ENCODE results near the gene ZNF608.

Gene ZNF608

DNA sequence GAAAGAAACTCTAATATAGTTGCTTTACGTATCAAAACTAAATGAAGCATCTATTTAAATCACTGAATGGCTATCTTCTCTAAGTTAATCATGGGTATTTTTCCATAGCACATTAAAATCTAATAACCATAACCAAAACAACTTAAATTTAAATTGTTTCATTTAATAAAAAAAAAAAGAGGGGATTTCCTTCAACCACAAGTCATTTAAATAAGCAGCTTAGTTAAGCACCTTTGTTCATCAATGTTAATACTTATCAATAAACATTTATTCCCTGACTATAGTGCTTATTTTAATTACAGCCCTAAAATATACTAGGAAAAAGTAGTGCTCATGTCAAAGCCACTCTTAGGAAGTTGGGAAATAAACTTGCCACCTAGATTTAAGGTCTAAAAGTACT lies 30.3 kb downstream of the ZNF608 start:
- Histone ChIP-seq H4K91ac (ENCODE audit: low read depth, low read length, poor library complexity) (no peak overlapping the region), H2BK12ac (ENCODE audit: low read length) (no peak overlapping the region), H3K14ac (ENCODE audit: low read length) (no peak overlapping the region), H3K18ac (ENCODE audit: low read length) (no peak overlapping the region), H3K4me2 (ENCODE audit: insufficient read depth, low read length, poor library complexity, severe bottlenecking) (no peak overlapping the region), H2BK15ac (ENCODE audit: low read length) (no peak overlapping the region), H3K9me3 (replicated peaks in 1 of 2; ENCODE audit: control insufficient read depth in 2 of 2, insufficient read depth in 1 of 2, low read depth in 1 of 2, low read length in 2 of 2) (peaks cover 0 to 9% of the 10 kb centered on the region in 2 donors), H2AFZ (ENCODE audit: low read length) (no peak overlapping the region), H3K27ac (replicated peaks; ENCODE audit: low read length) (no peak overlapping the region), H2BK5ac (ENCODE audit: low read length) (no peak overlapping the region), H3K36me3 (replicated peaks in 1 of 2; ENCODE audit: control insufficient read depth in 2 of 2, insufficient read depth in 2 of 2, low read length in 2 of 2) (peaks cover 0 to 12% of the 10 kb centered on the region in 2 donors), H3K79me1 (ENCODE audit: low read depth, low read length) (peaks cover 10% of the 10 kb centered on the region), H4K8ac (ENCODE audit: low read depth, low read length) (no peak overlapping the region), H2BK120ac (ENCODE audit: low read depth, low read length) (no peak overlapping the region), H2AK5ac (ENCODE audit: low read depth, low read length) (no peak overlapping the region), H3K4me1 (ENCODE audit: control insufficient read depth in 2 of 2, insufficient read depth in 1 of 2, low read depth in 1 of 2, low read length in 2 of 2) (peaks cover 4 to 14% of the 10 kb centered on the region in 2 donors), H3K23ac (ENCODE audit: low read depth, low read length, poor library complexity) (no peak overlapping the region), H3K4ac (ENCODE audit: low read length) (no peak overlapping the region), H3K27me3 (ENCODE audit: control insufficient read depth in 3 of 3, insufficient read depth in 3 of 3, low read depth in 1 of 3, low read length in 3 of 3) (no peaks in the 10 kb centered on the region), H3K9ac (ENCODE audit: low read depth, low read length, poor library complexity) (no peak overlapping the region), H3K4me3 (ENCODE audit: low read length in 2 of 2) (no peak overlapping the region)
- no CpG with 5 or more reads among the region's 1 CpG for WGBS, 2 donors (ENCODE audit: extremely low coverage in 2 of 2, insufficient read length in 2 of 2, insufficient replicate concordance in 1 of 2)
- no peak for DNase-seq (ENCODE audit: low spot score)

DNA sequence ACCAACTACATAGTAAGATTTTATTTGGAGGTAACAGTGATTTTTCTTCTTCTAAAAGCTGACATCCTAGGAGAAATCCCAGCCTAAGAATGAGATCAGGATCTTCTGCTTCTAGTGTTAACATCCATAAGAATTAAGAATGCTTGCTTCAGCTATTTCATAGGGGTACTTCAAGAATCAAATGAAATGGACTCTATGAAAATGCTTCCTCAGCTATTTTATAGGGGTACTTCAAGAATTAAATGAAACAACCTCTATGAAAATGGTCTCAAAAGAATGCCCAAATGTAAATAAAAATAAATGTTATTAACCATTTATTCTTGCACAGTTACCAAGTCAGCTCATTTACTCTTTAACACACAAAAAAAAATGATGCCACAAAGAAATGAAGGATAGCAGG lies 31.5 kb downstream of the ZNF608 start:
- H3K4me2 ChIP-seq (ENCODE audit: insufficient read depth, low read length, poor library complexity, severe bottlenecking), result no peak overlapping the region
- no peak overlapping the region for H3K14ac ChIP-seq (ENCODE audit: low read length)

DNA sequence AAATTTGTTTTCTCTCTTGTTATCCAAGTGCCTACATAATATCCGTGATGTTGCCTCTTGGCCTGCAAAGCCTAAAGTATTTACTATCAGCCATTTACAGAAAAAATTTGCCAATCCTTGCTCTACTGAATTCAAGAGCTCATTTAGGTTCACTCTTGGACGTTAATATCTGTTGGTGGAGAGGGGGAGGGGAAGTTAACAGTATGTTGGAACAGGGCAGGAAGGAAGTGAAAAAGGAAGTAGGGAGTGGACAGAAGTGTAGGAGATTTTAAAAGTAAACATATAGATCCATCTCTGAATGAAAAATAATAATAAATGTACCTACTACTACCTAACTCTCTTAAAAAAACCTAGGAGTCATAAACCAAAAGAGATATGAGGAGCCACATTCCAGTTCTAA lies 32.8 kb downstream of the ZNF608 start:
- Histone ChIP-seq H2AFZ (ENCODE audit: low read length) (no peak overlapping the region), H2BK120ac (ENCODE audit: low read depth, low read length) (no peak overlapping the region), H3K14ac (ENCODE audit: low read length) (no peak overlapping the region), H3K23ac (ENCODE audit: low read depth, low read length, poor library complexity) (no peak overlapping the region), H2AK5ac (ENCODE audit: low read depth, low read length) (no peak overlapping the region), H2BK12ac (ENCODE audit: low read length) (no peak overlapping the region), H4K91ac (ENCODE audit: low read depth, low read length, poor library complexity) (no peak overlapping the region), H3K4me2 (ENCODE audit: insufficient read depth, low read length, poor library complexity, severe bottlenecking) (no peak overlapping the region), H3K27me3 (ENCODE audit: control insufficient read depth in 3 of 3, insufficient read depth in 3 of 3, low read depth in 1 of 3, low read length in 3 of 3) (no peaks in the 10 kb centered on the region), H3K4me3 (ENCODE audit: low read length in 2 of 2) (no peak overlapping the region), H4K8ac (ENCODE audit: low read depth, low read length) (no peak overlapping the region), H2BK15ac (ENCODE audit: low read length) (no peak overlapping the region), H3K79me1 (ENCODE audit: low read depth, low read length) (peaks cover 8% of the 10 kb centered on the region), H3K27ac (replicated peaks; ENCODE audit: low read length) (no peak overlapping the region), H3K9me3 (replicated peaks in 1 of 2; ENCODE audit: control insufficient read depth in 2 of 2, insufficient read depth in 1 of 2, low read depth in 1 of 2, low read length in 2 of 2) (peaks cover 0 to 11% of the 10 kb centered on the region in 2 donors), H3K4me1 (ENCODE audit: control insufficient read depth in 2 of 2, insufficient read depth in 1 of 2, low read depth in 1 of 2, low read length in 2 of 2) (peaks cover 7 to 17% of the 10 kb centered on the region in 2 donors), H3K9ac (ENCODE audit: low read depth, low read length, poor library complexity) (no peak overlapping the region), H3K18ac (ENCODE audit: low read length) (no peak overlapping the region), H2BK5ac (ENCODE audit: low read length) (no peak overlapping the region), H3K4ac (ENCODE audit: low read length) (no peak overlapping the region), H3K36me3 (replicated peaks in 1 of 2; ENCODE audit: control insufficient read depth in 2 of 2, insufficient read depth in 2 of 2, low read length in 2 of 2) (peaks cover 0 to 11% of the 10 kb centered on the region in 2 donors)
- WGBS, 2 donors (ENCODE audit: extremely low coverage in 2 of 2, insufficient read length in 2 of 2, insufficient replicate concordance in 1 of 2), result no CpG with 5 or more reads among the region's 2 CpGs
- no peak for DNase-seq (ENCODE audit: low spot score)

More for the DNA sequence above, 31.5 kb downstream of the ZNF608 start:
- Histone ChIP-seq H3K36me3 (replicated peaks in 1 of 2; ENCODE audit: control insufficient read depth in 2 of 2, insufficient read depth in 2 of 2, low read length in 2 of 2) (peaks cover 0 to 12% of the 10 kb centered on the region in 2 donors), H3K27ac (replicated peaks; ENCODE audit: low read length) (no peak overlapping the region), H3K9ac (ENCODE audit: low read depth, low read length, poor library complexity) (no peak overlapping the region), H3K4me1 (ENCODE audit: control insufficient read depth in 2 of 2, insufficient read depth in 1 of 2, low read depth in 1 of 2, low read length in 2 of 2) (peaks cover under 1 to 17% of the 10 kb centered on the region in 2 donors), H2BK120ac (ENCODE audit: low read depth, low read length) (no peak overlapping the region), H3K9me3 (replicated peaks in 1 of 2; ENCODE audit: control insufficient read depth in 2 of 2, insufficient read depth in 1 of 2, low read depth in 1 of 2, low read length in 2 of 2) (peaks cover 0 to 11% of the 10 kb centered on the region in 2 donors), H3K18ac (ENCODE audit: low read length) (no peak overlapping the region), H2BK15ac (ENCODE audit: low read length) (no peak overlapping the region), H4K91ac (ENCODE audit: low read depth, low read length, poor library complexity) (no peak overlapping the region), H3K4ac (ENCODE audit: low read length) (no peak overlapping the region), H2BK12ac (ENCODE audit: low read length) (no peak overlapping the region), H3K27me3 (ENCODE audit: control insufficient read depth in 3 of 3, insufficient read depth in 3 of 3, low read depth in 1 of 3, low read length in 3 of 3) (no peaks in the 10 kb centered on the region), H2AFZ (ENCODE audit: low read length) (no peak overlapping the region), H4K8ac (ENCODE audit: low read depth, low read length) (no peak overlapping the region), H3K23ac (ENCODE audit: low read depth, low read length, poor library complexity) (no peak overlapping the region), H3K4me3 (ENCODE audit: low read length in 2 of 2) (no peak overlapping the region), H2AK5ac (ENCODE audit: low read depth, low read length) (no peak overlapping the region), H3K79me1 (ENCODE audit: low read depth, low read length) (peaks cover 10% of the 10 kb centered on the region), H2BK5ac (ENCODE audit: low read length) (no peak overlapping the region)
- DNase-seq (ENCODE audit: low spot score), result no peak

DNA sequence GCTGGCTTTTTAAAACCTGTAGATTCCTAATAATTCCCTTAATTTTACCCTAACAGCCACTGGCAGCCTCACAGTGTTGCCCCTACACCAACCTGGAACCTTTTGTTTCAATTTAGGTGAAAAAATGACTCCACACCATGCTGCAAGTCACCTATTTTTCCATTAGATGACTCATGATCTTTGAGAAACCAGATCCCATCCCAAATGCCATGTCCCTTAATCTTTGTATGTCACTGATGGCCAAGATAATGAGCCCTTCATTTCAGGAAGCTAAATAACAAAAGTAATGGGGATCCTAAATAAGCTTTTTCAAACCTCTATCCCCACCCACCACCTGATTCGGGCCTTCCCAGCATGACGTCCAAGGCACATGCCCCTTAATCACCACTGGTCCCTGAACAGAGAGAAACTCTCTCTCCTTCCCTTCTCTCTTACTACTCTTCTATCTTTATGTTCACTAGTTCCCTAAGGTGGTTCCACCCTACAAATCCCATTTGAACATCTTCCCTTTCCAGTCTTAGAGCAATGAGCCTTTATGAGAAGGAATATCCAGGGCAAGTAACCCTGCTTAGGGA lies 33.6 kb downstream of the ZNF608 start:
- no peaks in the 10 kb centered on the region for H3K27me3 ChIP-seq (ENCODE audit: control insufficient read depth in 3 of 3, insufficient read depth in 3 of 3, low read depth in 1 of 3, low read length in 3 of 3)

More for the DNA sequence above, 33.6 kb downstream of the ZNF608 start:
- H3K4me2 ChIP-seq (ENCODE audit: insufficient read depth, low read length, poor library complexity, severe bottlenecking), result no peak overlapping the region
- peaks cover 7% of the 10 kb centered on the region for H3K79me1 ChIP-seq (ENCODE audit: low read depth, low read length)
- H3K4me1 ChIP-seq (ENCODE audit: control insufficient read depth in 2 of 2, insufficient read depth in 1 of 2, low read depth in 1 of 2, low read length in 2 of 2), result peaks cover 15 to 19% of the 10 kb centered on the region in 2 donors
- no peak overlapping the region for H3K23ac ChIP-seq (ENCODE audit: low read depth, low read length, poor library complexity)
- H2BK15ac ChIP-seq (ENCODE audit: low read length), result no peak overlapping the region
- no peak for DNase-seq (ENCODE audit: low spot score)
- H3K9ac ChIP-seq (ENCODE audit: low read depth, low read length, poor library complexity), result no peak overlapping the region
- no peak overlapping the region for H3K27ac ChIP-seq (replicated peaks; ENCODE audit: low read length)
- H2AK5ac ChIP-seq (ENCODE audit: low read depth, low read length), result no peak overlapping the region
- H3K36me3 ChIP-seq (replicated peaks in 1 of 2; ENCODE audit: control insufficient read depth in 2 of 2, insufficient read depth in 2 of 2, low read length in 2 of 2), result peaks cover 0 to 4% of the 10 kb centered on the region in 2 donors
- H3K4me3 ChIP-seq (ENCODE audit: low read length in 2 of 2), result no peak overlapping the region
- H3K4ac ChIP-seq (ENCODE audit: low read length), result no peak overlapping the region
- no peak overlapping the region for H4K91ac ChIP-seq (ENCODE audit: low read depth, low read length, poor library complexity)
- no peak overlapping the region for H4K8ac ChIP-seq (ENCODE audit: low read depth, low read length)
- H3K14ac ChIP-seq (ENCODE audit: low read length), result no peak overlapping the region
- no peak overlapping the region for H2BK12ac ChIP-seq (ENCODE audit: low read length)
- H2BK5ac ChIP-seq (ENCODE audit: low read length), result no peak overlapping the region
- H2BK120ac ChIP-seq (ENCODE audit: low read depth, low read length), result no peak overlapping the region
- H2AFZ ChIP-seq (ENCODE audit: low read length), result no peak overlapping the region
- no CpG with 5 or more reads among the region's 2 CpGs for WGBS, 2 donors (ENCODE audit: extremely low coverage in 2 of 2, insufficient read length in 2 of 2, insufficient replicate concordance in 1 of 2)
- no peak overlapping the region for H3K18ac ChIP-seq (ENCODE audit: low read length)
- peaks cover 0 to 11% of the 10 kb centered on the region in 2 donors for H3K9me3 ChIP-seq (replicated peaks in 1 of 2; ENCODE audit: control insufficient read depth in 2 of 2, insufficient read depth in 1 of 2, low read depth in 1 of 2, low read length in 2 of 2)
